Suppressor macrophage treated with lipopolysaccharide for 4 hours (primary cell): ENCODE data around the gene NFAM1.

Experiments
- DNase-seq: peaks from one replicate; pipeline ENCODE4 v3.0.0-alpha.2; 2020

Gene NFAM1

GRCh38 chr22:42379966-42380537 is 52.2 kb downstream of the NFAM1 start:
- no peak for DNase-seq

GRCh38 chr22:42376711-42377554 is 55.3 kb downstream of the NFAM1 start:
- peak; percentile 56 for DNase-seq

GRCh38 chr22:42375982-42376381 is 56.2 kb downstream of the NFAM1 start:
- peak; percentile 16 for DNase-seq

- no peak for DNase-seq
These were observed 59.2 kb downstream of the NFAM1 start for GRCh38 chr22:42372976-42373375.

GRCh38 chr22:42371501-42371900 is 60.7 kb downstream of the NFAM1 start:
- no peak for DNase-seq

- DNase-seq, result no peak
These were observed 61.1 kb downstream of the NFAM1 start for GRCh38 chr22:42371099-42371498.

- peak; percentile 96 for DNase-seq
These were observed 62.8 kb downstream of the NFAM1 start for GRCh38 chr22:42369250-42370041.

GRCh38 chr22:42368379-42369249 is 63.6 kb downstream of the NFAM1 start:
- no peak for DNase-seq

GRCh38 chr22:42367980-42368378 is 64.2 kb downstream of the NFAM1 start:
- peak; percentile 15 for DNase-seq

GRCh38 chr22:42366806-42367581 is 65.2 kb downstream of the NFAM1 start:
- DNase-seq, result no peak

GRCh38 chr22:42365942-42366695 is 66.1 kb downstream of the NFAM1 start:
- DNase-seq, result no peak

GRCh38 chr22:42365111-42365865 is 66.9 kb downstream of the NFAM1 start:
- DNase-seq, result no peak

- DNase-seq, result no peak
These were observed 67.5 kb downstream of the NFAM1 start for GRCh38 chr22:42364604-42365110.

GRCh38 chr22:42363892-42364291 is 68.3 kb downstream of the NFAM1 start:
- DNase-seq, result no peak

GRCh38 chr22:42361523-42361922 is 70.7 kb downstream of the NFAM1 start:
- DNase-seq, result no peak

GRCh38 chr22:42360348-42360747 is 71.9 kb downstream of the NFAM1 start:
- no peak for DNase-seq

GRCh38 chr22:42358643-42359558 is 73.3 kb downstream of the NFAM1 start:
- DNase-seq, result no peak

GRCh38 chr22:42357634-42358296 is 74.4 kb downstream of the NFAM1 start:
- DNase-seq, result no peak
